Trophoblast cell (in vitro differentiated cells and primary cell): ENCODE data around the gene LRGUK.

Source experiments
- DNase-seq, 2 donors: peaks; one replicate each; pipeline ENCODE4 v3.0.0-alpha.2; 2016
- H2AFZ ChIP-seq: 2 replicates; pipeline ENCODE4 v1.6.1; 2013; ENCODE audit warnings: low read length, moderate library complexity, mild to moderate bottlenecking; ENCODE audit not compliant: insufficient read depth, poor library complexity
- H2AK5ac ChIP-seq: 2 replicates; pipeline ENCODE4 v1.6.1; 2013; ENCODE audit warnings: mild to moderate bottlenecking, low read length
- H2BK120ac ChIP-seq: 2 replicates; pipeline ENCODE4 v1.6.1; 2013; ENCODE audit warnings: low read length, mild to moderate bottlenecking, moderate library complexity; ENCODE audit not compliant: insufficient read depth, poor library complexity
- H2BK12ac ChIP-seq: 2 replicates; pipeline ENCODE4 v1.6.1; 2013; ENCODE audit warnings: mild to moderate bottlenecking, low read length, moderate library complexity
- H2BK5ac ChIP-seq: 2 replicates; pipeline ENCODE4 v1.6.1; 2013; ENCODE audit warnings: low read length, low read depth, moderate library complexity, mild to moderate bottlenecking; ENCODE audit not compliant: poor library complexity
- H3K14ac ChIP-seq: 2 replicates; pipeline ENCODE4 v1.6.1; 2013; ENCODE audit warnings: mild to moderate bottlenecking, low read length
- H3K18ac ChIP-seq: 2 replicates; pipeline ENCODE4 v1.6.1; 2013; ENCODE audit warnings: mild to moderate bottlenecking, low read length
- H3K23ac ChIP-seq: 2 replicates; pipeline ENCODE4 v1.6.1; 2013; ENCODE audit warnings: low read length
- H3K27ac ChIP-seq: 2 replicates; pipeline ENCODE4 v1.5.1; 2013; ENCODE audit warnings: low read depth, mild to moderate bottlenecking, inconsistent platforms, low read length, moderate library complexity
- H3K27me3 ChIP-seq: 2 replicates; pipeline ENCODE4 v1.6.1; 2013; ENCODE audit warnings: inconsistent platforms, mild to moderate bottlenecking, low read length, moderate library complexity; ENCODE audit not compliant: insufficient read depth
- H3K36me3 ChIP-seq, 2 experiments: 1 replicate in 1 of 2; 2 replicates in 1 of 2; pipeline ENCODE4 v1.6.1; 2013; ENCODE audit warnings: low read length in 2 of 2, mild to moderate bottlenecking in 2 of 2, moderate library complexity in 1 of 2; ENCODE audit not compliant: insufficient read depth in 2 of 2, control insufficient read depth in 1 of 2
- H3K4ac ChIP-seq: 2 replicates; pipeline ENCODE4 v1.6.1; 2013; ENCODE audit warnings: low read depth, mild to moderate bottlenecking, low read length, moderate library complexity
- H3K4me1 ChIP-seq, 2 experiments: 1 replicate in 1 of 2; 2 replicates in 1 of 2; pipeline ENCODE4 v1.6.1; 2013; ENCODE audit warnings: low read length in 2 of 2, mild to moderate bottlenecking in 2 of 2, moderate library complexity in 1 of 2; ENCODE audit not compliant: insufficient read depth in 2 of 2, control insufficient read depth in 1 of 2
- H3K4me2 ChIP-seq: 2 replicates; pipeline ENCODE4 v1.6.1; 2013; ENCODE audit warnings: inconsistent platforms, mild to moderate bottlenecking, low read length, moderate library complexity
- H3K4me3 ChIP-seq: 2 replicates; pipeline ENCODE4 v1.5.1; 2013; ENCODE audit warnings: mild to moderate bottlenecking, low read depth, low read length, inconsistent platforms
- H3K79me1 ChIP-seq: one replicate; pipeline ENCODE4 v1.6.1; 2013; ENCODE audit warnings: low read length
- H3K79me2 ChIP-seq: 2 replicates; pipeline ENCODE4 v1.6.1; 2013; ENCODE audit warnings: low read length, mild to moderate bottlenecking; ENCODE audit not compliant: control insufficient read depth, insufficient read depth, poor library complexity
- H3K9ac ChIP-seq: 2 replicates; pipeline ENCODE4 v1.6.1; 2013; ENCODE audit warnings: mild to moderate bottlenecking, low read length
- H3K9me3 ChIP-seq: 2 replicates; pipeline ENCODE4 v1.6.1; 2013; ENCODE audit warnings: low read depth, mild to moderate bottlenecking, control low read depth, inconsistent platforms, low read length; ENCODE audit not compliant: insufficient read depth
- H4K12ac ChIP-seq: 2 replicates; pipeline ENCODE4 v1.6.1; 2013; ENCODE audit warnings: low read depth, mild to moderate bottlenecking, low read length, moderate library complexity
- H4K8ac ChIP-seq: 2 replicates; pipeline ENCODE4 v1.6.1; 2013; ENCODE audit warnings: low read depth, mild to moderate bottlenecking, low read length, moderate library complexity
- H4K91ac ChIP-seq: one replicate; pipeline ENCODE4 v1.6.1; 2013; ENCODE audit warnings: low read depth, mild to moderate bottlenecking, low read length, moderate library complexity
- WGBS: extraction: QIAGEN DNeasy Blood & Tissue Kit; methylation state at CpG from one replicate; pipeline ENCODE4 v1.1.7; 2013; ENCODE audit warnings: missing lambda C conversion rate; ENCODE audit not compliant: insufficient read length, insufficient coverage; ENCODE audit errors: extremely low coverage; 5-methylcytosine and 5-hydroxymethylcytosine counted together

Gene LRGUK

GRCh38 chr7:134209322-134210015 is 82.3 kb downstream of the LRGUK start:
- no peaks in the 10 kb centered on the region for H3K79me2 ChIP-seq
- DNase-seq: no peak
- peaks cover 2% of the 10 kb centered on the region for H3K9me3 ChIP-seq
- no peaks in the 10 kb centered on the region for H3K27me3 ChIP-seq
- H3K4me3 ChIP-seq: no peak overlapping the region
- no peak overlapping the region for H4K91ac ChIP-seq
- H2BK120ac ChIP-seq: no peak overlapping the region
- no peak overlapping the region for H3K23ac ChIP-seq
- no peak overlapping the region for H3K9ac ChIP-seq
- no peak overlapping the region for H3K4ac ChIP-seq
- H3K14ac ChIP-seq: no peak overlapping the region
- H2AFZ ChIP-seq: no peak overlapping the region
- no peaks in the 10 kb centered on the region for H3K79me1 ChIP-seq
- WGBS: no CpG with 5 or more reads among the region's 16 CpGs
- H3K4me1 ChIP-seq: no peaks in the 10 kb centered on the region
- no peaks in the 10 kb centered on the region for H3K36me3 ChIP-seq
- H3K4me2 ChIP-seq: no peak overlapping the region
- H3K18ac ChIP-seq: no peak overlapping the region
- no peak overlapping the region for H2BK5ac ChIP-seq
- no peak overlapping the region for H4K12ac ChIP-seq
- H2BK12ac ChIP-seq: no peak overlapping the region
- H2AK5ac ChIP-seq: no peak overlapping the region
- no peak overlapping the region for H3K27ac ChIP-seq
- H4K8ac ChIP-seq: no peak overlapping the region

- no peaks in the 10 kb centered on the region for H3K36me3 ChIP-seq
- no peaks in the 10 kb centered on the region for H3K27me3 ChIP-seq
- no peak for DNase-seq
- no peak overlapping the region for H3K27ac ChIP-seq
- H3K9me3 ChIP-seq: peaks cover 2% of the 10 kb centered on the region
- H4K8ac ChIP-seq: no peak overlapping the region
- no CpG with 5 or more reads among the region's 8 CpGs for WGBS
- no peak overlapping the region for H2BK120ac ChIP-seq
- H4K91ac ChIP-seq: no peak overlapping the region
- H3K18ac ChIP-seq: no peak overlapping the region
- H2AFZ ChIP-seq: no peak overlapping the region
- no peak overlapping the region for H3K9ac ChIP-seq
- no peak overlapping the region for H3K4me3 ChIP-seq
- H3K79me1 ChIP-seq: no peaks in the 10 kb centered on the region
- H2BK12ac ChIP-seq: no peak overlapping the region
- H3K4me2 ChIP-seq: no peak overlapping the region
- no peak overlapping the region for H3K4ac ChIP-seq
- no peak overlapping the region for H4K12ac ChIP-seq
- H2BK5ac ChIP-seq: no peak overlapping the region
- H3K4me1 ChIP-seq: no peaks in the 10 kb centered on the region
- H3K79me2 ChIP-seq: no peaks in the 10 kb centered on the region
- H3K23ac ChIP-seq: no peak overlapping the region
- H3K14ac ChIP-seq: no peak overlapping the region
- H2AK5ac ChIP-seq: no peak overlapping the region
Observed at GRCh38 chr7:134210227-134210626, 83.1 kb downstream of the LRGUK start.

- H4K8ac ChIP-seq: no peak overlapping the region
- no peak overlapping the region for H3K18ac ChIP-seq
- no peaks in the 10 kb centered on the region for H3K36me3 ChIP-seq
- H4K12ac ChIP-seq: no peak overlapping the region
- no peak overlapping the region for H3K27ac ChIP-seq
- no peak overlapping the region for H2BK120ac ChIP-seq
- DNase-seq: no peak
- H2BK12ac ChIP-seq: no peak overlapping the region
- H4K91ac ChIP-seq: no peak overlapping the region
- no peak overlapping the region for H2AK5ac ChIP-seq
- no peak overlapping the region for H3K4ac ChIP-seq
- no peak overlapping the region for H3K14ac ChIP-seq
- no peaks in the 10 kb centered on the region for H3K27me3 ChIP-seq
- H3K4me1 ChIP-seq: no peaks in the 10 kb centered on the region
- H3K79me1 ChIP-seq: no peaks in the 10 kb centered on the region
- H2BK5ac ChIP-seq: no peak overlapping the region
- WGBS: no CpG with 5 or more reads among the region's 7 CpGs
- no peak overlapping the region for H3K9ac ChIP-seq
- H3K4me2 ChIP-seq: no peak overlapping the region
- H3K9me3 ChIP-seq: peaks cover 2% of the 10 kb centered on the region
- no peak overlapping the region for H3K23ac ChIP-seq
- no peak overlapping the region for H2AFZ ChIP-seq
- H3K4me3 ChIP-seq: no peak overlapping the region
- no peaks in the 10 kb centered on the region for H3K79me2 ChIP-seq
Observed at GRCh38 chr7:134210976-134211663, 84.0 kb downstream of the LRGUK start.

- Histone ChIP-seq H3K4me1 (no peaks in the 10 kb centered on the region), H4K91ac (no peak overlapping the region), H2AK5ac (no peak overlapping the region)
Observed at GRCh38 chr7:134211817-134212216, 84.7 kb downstream of the LRGUK start.

More at GRCh38 chr7:134211817-134212216, 84.7 kb downstream of the LRGUK start:
- no peak for DNase-seq
- H3K9me3 ChIP-seq: peaks cover 2% of the 10 kb centered on the region
- no peaks in the 10 kb centered on the region for H3K79me2 ChIP-seq
- no peak overlapping the region for H2AFZ ChIP-seq
- H2BK5ac ChIP-seq: no peak overlapping the region
- no peak overlapping the region for H3K4me2 ChIP-seq
- no peaks in the 10 kb centered on the region for H3K36me3 ChIP-seq
- no peak overlapping the region for H3K4me3 ChIP-seq
- H3K23ac ChIP-seq: no peak overlapping the region
- H3K27ac ChIP-seq: no peak overlapping the region
- no peak overlapping the region for H3K9ac ChIP-seq
- no peak overlapping the region for H4K8ac ChIP-seq
- H3K79me1 ChIP-seq: no peaks in the 10 kb centered on the region
- no peak overlapping the region for H2BK12ac ChIP-seq
- no peaks in the 10 kb centered on the region for H3K27me3 ChIP-seq
- H3K14ac ChIP-seq: no peak overlapping the region
- no peak overlapping the region for H3K18ac ChIP-seq
- H2BK120ac ChIP-seq: no peak overlapping the region
- no peak overlapping the region for H4K12ac ChIP-seq
- no peak overlapping the region for H3K4ac ChIP-seq
